GM18861 (cell line): ENCODE data around the gene PCSK4.
"Not testable (repeated sequence)": the region's sequence is repeated elsewhere in the genome, so short reads cannot be mapped to it uniquely, and the experiment has no call there.

ENCODE experiments used
- ATAC-seq: cut with Tn5 transposase; IDR thresholded peaks from one replicate; pipeline ENCODE4 v1.9.1; 2021; ENCODE audit not compliant: unreplicated experiment

Gene PCSK4

GRCh38 chr19:1489463-1490310 lies 463 bp downstream of the PCSK4 start:
- ATAC-seq, result no peak

GRCh38 chr19:1488282-1488601 lies 1.9 kb downstream of the PCSK4 start:
- ATAC-seq, result no peak

DNA sequence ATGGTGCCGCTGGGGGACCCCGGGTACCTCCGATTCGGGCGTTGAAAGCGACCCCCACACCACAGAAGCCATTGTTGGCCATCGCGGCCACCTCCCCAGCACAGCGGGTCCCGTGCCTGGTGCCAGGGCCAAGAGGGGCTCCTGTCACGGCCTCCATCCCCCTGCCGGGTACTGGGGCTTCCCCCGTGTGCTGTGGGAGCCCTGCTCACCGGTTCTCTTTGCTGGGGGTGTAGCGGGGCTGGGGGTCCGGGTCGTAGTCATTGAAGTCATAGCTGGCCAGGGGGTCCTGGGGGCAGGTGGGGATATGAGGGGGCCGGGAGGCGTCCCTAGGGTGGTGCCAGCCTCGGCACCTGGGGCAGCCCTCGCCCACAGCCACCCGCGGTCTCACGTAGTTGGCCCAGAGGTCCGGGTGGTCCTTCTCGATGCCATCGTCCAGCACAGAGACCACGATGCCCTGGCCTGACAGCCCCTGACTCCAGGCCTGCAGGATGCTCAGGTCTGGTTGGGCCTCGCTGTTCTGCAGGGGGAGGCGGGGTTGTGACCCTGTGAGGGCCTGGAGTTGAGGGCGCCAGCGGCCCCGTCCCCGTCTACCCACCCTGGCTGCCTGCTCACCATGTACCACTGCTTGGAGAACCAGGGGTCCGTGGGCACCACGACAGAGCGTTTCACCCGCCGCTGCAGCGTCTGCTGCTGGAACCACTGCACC lies 2.4 kb downstream of the PCSK4 start:
- no peak for ATAC-seq

DNA sequence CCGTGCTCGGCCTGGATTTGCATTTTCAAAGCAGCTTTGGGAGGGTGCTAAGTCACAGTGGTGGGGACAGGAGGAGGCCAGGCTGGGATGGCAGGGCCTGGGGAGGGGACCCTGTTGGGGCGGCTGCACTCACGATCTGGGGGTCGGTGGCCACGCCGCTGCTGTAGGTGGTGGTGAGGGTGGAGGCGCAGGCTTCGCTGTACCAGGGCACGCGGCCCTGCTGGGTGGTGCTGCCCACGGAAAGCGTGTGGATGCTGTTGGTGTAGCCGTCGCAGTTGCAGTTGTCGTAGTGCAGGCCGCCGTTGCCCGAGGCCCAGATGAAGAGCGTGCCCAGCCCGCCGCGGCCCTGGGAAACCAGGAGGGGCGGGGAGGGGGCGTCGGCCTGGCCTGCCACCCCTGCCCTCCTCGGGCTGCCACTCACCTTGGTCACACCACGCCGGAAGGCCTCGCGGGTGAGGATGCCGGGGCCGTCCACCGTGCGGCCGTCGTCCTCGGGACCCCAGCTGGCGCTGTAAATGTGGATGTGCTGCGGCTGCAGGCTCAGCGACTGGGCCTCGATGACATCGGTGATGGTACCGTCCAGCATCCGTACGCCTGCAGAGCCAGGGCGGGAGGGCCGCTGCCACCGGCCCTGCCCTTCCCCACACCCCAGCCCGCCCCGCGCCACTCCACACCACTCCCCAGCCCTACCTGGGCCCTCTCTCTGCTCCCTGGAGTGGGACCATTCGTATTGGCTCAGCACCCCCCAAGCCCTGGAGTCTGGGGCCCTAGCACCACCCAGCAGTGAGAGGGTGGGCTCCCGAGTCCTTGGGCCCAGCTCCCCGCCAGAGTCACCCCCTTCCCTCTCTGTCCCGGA lies 3.2 kb downstream of the PCSK4 start:
- ATAC-seq, result no peak

GRCh38 chr19:1483979-1484428 lies 6.1 kb downstream of the PCSK4 start:
- ATAC-seq, result no peak

GRCh38 chr19:1483131-1483978 lies 6.8 kb downstream of the PCSK4 start:
- no peak for ATAC-seq

GRCh38 chr19:1482361-1483130 lies 7.6 kb downstream of the PCSK4 start:
- ATAC-seq, result no peak

- no peak for ATAC-seq
Measured at GRCh38 chr19:1481893-1482360, 8.2 kb downstream of the PCSK4 start.

GRCh38 chr19:1481224-1481892 lies 8.8 kb downstream of the PCSK4 start:
- no peak for ATAC-seq

GRCh38 chr19:1478934-1479707 lies 11.0 kb downstream of the PCSK4 start, which contains the start of gene C19orf25:
Gene C19orf25, minus strand, starts transcription at chr19:1479215. Its CDS starts 312 bp downstream, at chr19:1478903.
- peak; percentile 74 for ATAC-seq

- ATAC-seq, result not testable (repeated sequence)
Measured at GRCh38 chr19:1477056-1477455, 13.1 kb downstream of the PCSK4 start.

DNA sequence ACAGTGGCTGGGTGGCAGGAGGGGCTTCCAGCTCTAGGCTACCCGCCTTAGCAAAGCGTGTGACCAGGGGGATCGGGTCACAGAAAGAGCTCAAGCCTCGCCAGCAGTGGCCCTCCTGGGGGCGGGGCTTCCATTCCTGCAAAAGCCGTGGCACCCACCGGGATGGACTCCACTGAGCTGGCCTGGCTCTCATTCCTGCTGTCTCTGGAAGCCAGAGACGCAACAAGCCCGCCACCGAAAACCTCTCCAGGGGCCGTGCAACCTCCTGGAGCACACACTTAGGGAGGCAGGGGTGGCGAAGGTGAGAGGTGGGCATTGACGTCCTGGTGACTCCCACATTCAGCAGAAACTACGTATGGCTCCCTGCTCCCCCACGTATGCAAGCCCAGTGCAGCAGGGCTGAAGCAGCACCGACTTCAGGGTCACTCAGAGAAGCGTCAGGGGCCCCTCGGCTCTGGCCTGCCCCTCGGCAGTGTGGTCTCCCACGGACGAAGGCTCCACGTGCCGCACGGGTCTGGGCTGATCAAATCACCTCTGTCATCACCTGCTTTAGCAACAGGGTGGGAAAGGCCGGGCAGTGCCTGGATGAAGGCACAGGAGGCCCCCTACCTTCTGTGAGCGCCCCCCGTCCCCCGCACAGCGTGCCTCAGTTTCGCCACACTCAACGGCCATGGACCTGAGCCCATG lies 14.3 kb downstream of the PCSK4 start:
- ATAC-seq, result no peak

- no peak for ATAC-seq
Measured at GRCh38 chr19:1474765-1475351, 15.3 kb downstream of the PCSK4 start.

DNA sequence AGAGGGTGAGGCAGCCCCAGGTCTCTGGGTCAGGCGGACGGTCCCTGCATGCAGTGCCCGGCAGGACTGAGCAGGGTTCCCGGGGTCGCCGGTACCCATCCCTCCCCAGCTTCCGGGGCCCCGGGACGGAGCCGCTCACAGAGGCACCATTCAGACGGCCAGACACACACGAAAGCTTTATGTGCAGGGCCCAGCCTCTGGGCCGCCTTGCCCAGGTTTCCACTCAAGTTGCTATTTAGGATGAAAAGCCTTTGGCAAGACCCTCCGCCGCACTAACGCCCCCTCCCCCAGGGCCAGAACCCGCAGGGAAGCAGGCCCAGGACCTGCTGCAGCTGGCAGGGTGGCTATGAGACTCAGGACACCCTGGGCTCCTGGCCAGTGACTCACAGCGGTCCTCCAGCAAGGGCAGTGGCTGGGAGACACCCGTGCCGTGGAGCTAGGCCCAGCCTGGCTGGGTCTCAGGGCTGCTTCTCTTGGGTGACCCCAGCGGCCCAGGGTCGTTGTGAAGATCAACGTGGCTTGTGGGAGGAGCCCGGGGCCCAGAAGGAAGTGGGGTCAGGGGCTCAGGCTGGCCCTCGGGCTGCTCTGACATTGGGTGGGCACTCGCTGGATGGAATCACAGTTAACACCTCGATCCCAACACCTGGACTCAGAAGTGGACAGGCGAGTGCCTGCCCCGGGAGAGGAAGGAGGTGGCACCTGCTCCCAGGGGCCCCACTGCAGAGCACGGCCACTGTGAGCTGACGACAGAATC lies 16.0 kb downstream of the PCSK4 start:
- ATAC-seq, result no peak

DNA sequence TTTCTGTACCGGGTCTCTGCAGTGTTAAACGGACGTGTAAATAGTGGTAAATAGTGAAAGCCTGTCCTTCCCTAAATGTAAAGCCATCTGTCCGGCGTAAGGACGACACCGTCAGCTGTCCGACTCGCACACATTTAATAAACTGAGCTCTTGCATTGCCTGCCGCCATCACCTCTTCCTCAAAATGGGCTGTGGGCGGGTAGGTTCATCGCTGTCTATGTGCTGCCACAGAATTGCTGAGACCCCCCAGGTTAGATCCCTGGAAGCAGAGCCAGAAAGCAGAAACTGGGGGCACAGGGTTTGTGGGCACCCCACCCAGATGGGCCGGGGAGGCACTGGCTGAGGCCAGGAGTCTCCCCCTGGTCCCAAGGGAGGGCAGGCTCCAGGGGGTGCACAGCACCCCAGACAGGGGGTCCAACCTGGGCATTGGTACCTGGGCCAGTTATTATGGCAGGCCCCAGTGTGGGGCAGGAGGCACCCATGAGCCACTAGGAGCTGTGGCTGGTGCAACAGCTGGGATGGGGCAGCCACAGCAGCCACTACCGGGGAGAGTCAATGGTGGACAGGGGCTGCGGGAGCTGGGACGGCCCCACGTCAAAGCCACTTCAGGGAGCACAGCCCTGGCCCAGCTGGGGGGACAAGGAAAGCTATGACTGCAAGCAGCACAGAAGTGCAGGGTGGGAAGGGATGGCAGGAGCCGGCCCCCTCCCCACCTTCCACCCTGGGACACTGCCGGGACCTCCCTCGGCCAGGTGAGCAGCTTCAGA lies 16.9 kb downstream of the PCSK4 start:
- no peak for ATAC-seq
